SK-N-SH (cell line): ENCODE data around the gene ASMTL. TPM values are rescaled to one million over a fixed set of nuclear protein-coding genes. Genes with fewer than 3 reads are reported as not detected.

Source experiments
- CTCF ChIA-PET: fragments of 300-600, 350-600 bp; formaldehyde crosslinking; extraction: SDS; loops from one replicate; lab custom pipeline; 2021; lab: Yijun Ruan, JAX
- POLR2A ChIA-PET: fragments of 350-600 bp; sonication (Branson Sonifier 250); formaldehyde crosslinking; extraction: SDS; loops from one replicate; lab custom pipeline; 2020; ENCODE audit warnings: antibody characterized with exemption, inconsistent platforms; lab: Yijun Ruan, JAX
- DNase-seq: peaks from one replicate; pipeline ENCODE4 v3.0.0; 2012
- H2AFZ ChIP-seq: fragments of 200-600 bp; sonication (generic); 2 replicates; pipeline ENCODE4 v1.8.1; 2016; ENCODE audit warnings: antibody characterized with exemption, mild to moderate bottlenecking, low read depth
- H3F3A ChIP-seq: fragments of 200-600 bp; sonication (generic); replicated peaks from 2 replicates; pipeline ENCODE3; 2016; ENCODE audit warnings: antibody characterized with exemption, mild to moderate bottlenecking; ENCODE audit not compliant: insufficient read depth
- H3K27ac ChIP-seq, 2 experiments: fragments of 200-500 bp in 1 of 2; fragments of 200-600 bp in 1 of 2; sonication (Bioruptor generic) in 1 of 2; sonication (generic), shearing (Covaris generic) in 1 of 2; 2 replicates each; pipeline versions ENCODE4 v1.5.1 to v1.6.1; 2014 to 2016; ENCODE audit warnings: low read depth in 2 of 2, inconsistent platforms in 1 of 2, low read length in 1 of 2, mild to moderate bottlenecking in 1 of 2, mixed read lengths in 1 of 2
- H3K27me3 ChIP-seq: fragments of 200-600 bp; sonication (generic), shearing (Covaris generic); 2 replicates; pipeline ENCODE4 v1.6.1; 2016; ENCODE audit warnings: mixed run types; ENCODE audit not compliant: insufficient read depth
- H3K36me3 ChIP-seq, 2 experiments: fragments of 200-500 bp in 1 of 2; fragments of 200-600 bp in 1 of 2; sonication (Bioruptor generic) in 1 of 2; sonication (generic) in 1 of 2; replicated peaks in 1 of 2; 2 replicates each; pipeline versions ENCODE3 to v1.5.1; 2014 to 2016; ENCODE audit warnings: low read length in 1 of 2, mild to moderate bottlenecking in 1 of 2; ENCODE audit not compliant: insufficient read depth in 2 of 2, control insufficient read depth in 1 of 2
- H3K4me1 ChIP-seq, 2 experiments: fragments of 200-500 bp in 1 of 2; fragments of 200-600 bp in 1 of 2; sonication (Bioruptor generic) in 1 of 2; sonication (generic), shearing (Covaris generic) in 1 of 2; 2 replicates each; pipeline versions ENCODE4 v1.5.1 to v1.6.1; 2014 to 2016; ENCODE audit warnings: low read depth in 1 of 2, low read length in 1 of 2, mixed run types in 1 of 2; ENCODE audit not compliant: insufficient read depth in 2 of 2, control insufficient read depth in 1 of 2
- H3K4me2 ChIP-seq: fragments of 200-600 bp; sonication (generic), shearing (Covaris generic); 2 replicates; pipeline ENCODE4 v1.6.1; 2017; ENCODE audit warnings: mixed run types
- H3K4me3 ChIP-seq, 2 experiments: fragments of 200-500 bp in 1 of 2; fragments of 200-600 bp in 1 of 2; sonication (Bioruptor generic) in 1 of 2; sonication (generic), shearing (Covaris generic) in 1 of 2; 2 replicates each; pipeline versions ENCODE4 v1.5.1 to v1.8.1; 2014 to 2016; ENCODE audit warnings: low read depth in 2 of 2, inconsistent platforms in 1 of 2, low read length in 1 of 2, mild to moderate bottlenecking in 1 of 2, mixed read lengths in 1 of 2, moderate library complexity in 1 of 2
- H3K79me2 ChIP-seq: fragments of 200-600 bp; sonication (generic); 2 replicates; pipeline ENCODE4 v1.8.1; 2017; ENCODE audit warnings: mild to moderate bottlenecking; ENCODE audit not compliant: insufficient read depth
- H3K9ac ChIP-seq: fragments of 200-600 bp; sonication (generic); 2 replicates; pipeline ENCODE4 v1.6.1; 2017; ENCODE audit warnings: mixed run types
- H3K9me2 ChIP-seq: fragments of 200-600 bp; sonication (generic); 2 replicates; pipeline ENCODE4 v1.6.1; 2017; ENCODE audit warnings: mixed run types
- H3K9me3 ChIP-seq: fragments of 200-600 bp; sonication (generic); 2 replicates; pipeline ENCODE4 v1.6.1; 2017; ENCODE audit warnings: mixed run types, mild to moderate bottlenecking, moderate library complexity
- H4K20me1 ChIP-seq: fragments of 200-600 bp; sonication (generic); 2 replicates; pipeline ENCODE4 v1.6.1; 2017; ENCODE audit warnings: mild to moderate bottlenecking, mixed run types; ENCODE audit not compliant: insufficient read depth
- EP300 ChIP-seq, 2 experiments: IDR thresholded peaks; 2 replicates each; pipeline versions ENCODE4 v1.4.0 to v1.6.1; 2012; ENCODE audit warnings: borderline replicate concordance in 1 of 2, low read depth in 1 of 2, low read length in 1 of 2
- FOXM1 ChIP-seq: IDR thresholded peaks from 2 replicates; pipeline ENCODE4 v1.4.0; 2012; ENCODE audit warnings: low read depth, mild to moderate bottlenecking
- GABPA ChIP-seq: IDR thresholded peaks from 2 replicates; pipeline ENCODE4 v1.4.0; 2012; ENCODE audit warnings: low read depth, mild to moderate bottlenecking
- GATA2 ChIP-seq: sonication (generic); formaldehyde crosslinking; IDR thresholded peaks from 2 replicates; pipeline ENCODE4 v1.5.0; 2020; ENCODE audit warnings: mild to moderate bottlenecking, missing genetic modification reagents
- RCOR1 ChIP-seq: fragments of 150-350 bp; IDR thresholded peaks from 2 replicates; pipeline ENCODE4 v1.6.1; 2017; ENCODE audit warnings: antibody characterized with exemption, low read length
- RFX5 ChIP-seq: IDR thresholded peaks from 2 replicates; pipeline ENCODE4 v1.6.1; 2012; ENCODE audit warnings: mild to moderate bottlenecking, improper control_type of control experiment, low read length
- RXRA ChIP-seq: IDR thresholded peaks from 2 replicates; pipeline ENCODE4 v1.4.0; 2012; ENCODE audit warnings: low read depth, mild to moderate bottlenecking, borderline replicate concordance
- SIN3A ChIP-seq: IDR thresholded peaks from 2 replicates; pipeline ENCODE4 v1.6.1; 2012; ENCODE audit warnings: low read depth, mild to moderate bottlenecking, low read length, moderate library complexity, borderline replicate concordance
- SMC3 ChIP-seq: IDR thresholded peaks from 2 replicates; pipeline ENCODE4 v1.6.1; 2012; ENCODE audit warnings: low read depth, low read length, improper control_type of control experiment
- TEAD4 ChIP-seq: IDR thresholded peaks from 2 replicates; pipeline ENCODE4 v1.4.0; 2012; ENCODE audit warnings: mild to moderate bottlenecking, borderline replicate concordance; ENCODE audit not compliant: insufficient read depth
- WGBS: methylation state at CpG from one replicate; pipeline ENCODE4 v1.1.6; 2017; ENCODE audit warnings: low lambda C conversion rate; 5-methylcytosine and 5-hydroxymethylcytosine counted together
- polyA plus RNA-seq, 3 experiments: library from polyadenylated mRNA; depleted of rRNA; stranded (reverse); fragments of >200 nt; gene quantifications; 2 replicates each; pipeline ENCODE4 v1.2.3, GENCODE V29; 2012
- TF ChIP-seq, protein P1 (sequence below): fragments of 150-350 bp; IDR thresholded peaks from 2 replicates; pipeline ENCODE4 v1.6.1; 2016; ENCODE audit warnings: mild to moderate bottlenecking, low read depth, low read length
- TF ChIP-seq, protein P2 (sequence below): fragments of 150-350 bp; IDR thresholded peaks from 2 replicates; pipeline ENCODE4 v1.6.1; 2017; ENCODE audit warnings: antibody characterized with exemption, low read length, low read depth, borderline replicate concordance
- TF ChIP-seq, protein P3 (sequence below): IDR thresholded peaks from 2 replicates; pipeline ENCODE4; 2012

Gene ASMTL
- polyA plus RNA-seq, 1 of the 3 experiments (the other 2 are of a cell fraction): 37.7 TPM

DNA sequence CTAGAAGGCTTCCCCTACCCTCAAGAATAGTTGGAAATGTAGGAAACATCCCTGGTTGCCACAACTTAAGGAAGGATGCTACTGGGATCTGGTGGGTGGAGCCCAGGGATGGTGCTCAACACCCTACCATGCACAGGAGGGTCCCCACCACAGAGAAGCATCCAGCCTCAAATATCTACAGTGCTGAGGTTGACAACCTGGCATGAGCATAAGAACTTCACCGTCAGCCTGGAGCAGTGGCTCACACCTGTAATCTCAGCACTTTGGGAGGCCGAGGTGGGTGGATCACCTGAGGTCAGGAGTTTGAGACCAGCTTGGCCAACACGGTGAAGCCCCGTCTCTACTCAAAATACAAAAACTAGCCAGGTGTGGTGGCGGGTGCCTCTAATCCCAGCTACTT lies 24.0 kb upstream of the ASMTL start:
- CTCF ChIA-PET: no interaction called here
- Histone ChIP-seq H3K36me3 (no peaks in the 10 kb centered on the region), H3K27ac (no peak overlapping the region), H3K9ac (no peak overlapping the region), H3K27me3 (0 out of 2 replicates have a peak, but pooled peaks cover 4% of the 10 kb centered on the region), H2AFZ (no peak overlapping the region), H3K79me2 (no peaks in the 10 kb centered on the region), H3K9me3 (no peaks in the 10 kb centered on the region), H3K4me2 (no peak overlapping the region), H4K20me1 (no peaks in the 10 kb centered on the region), H3K4me3 (no peak overlapping the region), H3K4me1 (no peaks in the 10 kb centered on the region), H3K9me2 (no peaks in the 10 kb centered on the region), H3F3A (no peaks in the 10 kb centered on the region)
- POLR2A ChIA-PET: no interaction called here
- 46% methylated on average over 5 of the region's 5 CpGs for WGBS
- DNase-seq: no peak
- TF ChIP-seq FOXM1 (no peak), TEAD4 (no peak), RFX5 (no peak)
- TF ChIP-seq, protein P1, sequence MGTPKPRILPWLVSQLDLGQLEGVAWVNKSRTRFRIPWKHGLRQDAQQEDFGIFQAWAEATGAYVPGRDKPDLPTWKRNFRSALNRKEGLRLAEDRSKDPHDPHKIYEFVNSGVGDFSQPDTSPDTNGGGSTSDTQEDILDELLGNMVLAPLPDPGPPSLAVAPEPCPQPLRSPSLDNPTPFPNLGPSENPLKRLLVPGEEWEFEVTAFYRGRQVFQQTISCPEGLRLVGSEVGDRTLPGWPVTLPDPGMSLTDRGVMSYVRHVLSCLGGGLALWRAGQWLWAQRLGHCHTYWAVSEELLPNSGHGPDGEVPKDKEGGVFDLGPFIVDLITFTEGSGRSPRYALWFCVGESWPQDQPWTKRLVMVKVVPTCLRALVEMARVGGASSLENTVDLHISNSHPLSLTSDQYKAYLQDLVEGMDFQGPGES: no peak

DNA sequence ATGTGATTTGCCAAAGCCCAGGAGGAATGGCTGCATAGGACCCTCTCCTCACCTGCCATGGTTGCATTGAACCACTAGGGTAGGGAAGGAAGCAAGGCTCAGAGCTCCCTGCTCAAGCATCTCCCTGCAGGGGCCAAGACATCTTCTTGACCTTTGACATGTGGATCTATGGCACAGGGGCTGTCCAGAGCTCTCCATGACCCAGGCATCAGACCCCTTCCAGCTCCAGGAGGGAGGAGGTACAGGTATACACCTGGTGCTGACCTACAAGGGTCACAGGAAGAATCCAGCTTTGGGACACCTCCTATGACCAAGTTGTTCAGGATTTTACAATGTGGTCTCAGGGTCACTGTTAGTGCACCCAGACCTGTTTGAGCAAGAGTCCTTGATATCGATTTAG lies 23.2 kb upstream of the ASMTL start:
- Histone ChIP-seq H3K27me3 (peaks cover 12% of the 10 kb centered on the region; the same call in 1 of the 2 replicates), H4K20me1 (no peaks in the 10 kb centered on the region), H3K79me2 (no peaks in the 10 kb centered on the region), H3K9me2 (no peaks in the 10 kb centered on the region), H3K4me2 (no peak overlapping the region), H2AFZ (no peak overlapping the region), H3K4me1 (no peaks in the 10 kb centered on the region), H3K27ac (no peak overlapping the region), H3K9ac (no peak overlapping the region), H3K36me3 (no peaks in the 10 kb centered on the region), H3F3A (no peaks in the 10 kb centered on the region), H3K4me3 (no peak overlapping the region), H3K9me3 (no peaks in the 10 kb centered on the region)
- POLR2A ChIA-PET: no interaction called here
- CTCF ChIA-PET: no interaction called here
- 50% methylated on average over 1 of the region's 1 CpG for WGBS
- TF ChIP-seq EP300 (IDR thresholded peaks at IDR 0.05; ENCODE audit: borderline replicate concordance in 1 of 2, low read depth in 1 of 2, low read length in 1 of 2) (no peak), RXRA (no peak), GABPA (no peak), RCOR1 (no peak), SIN3A (no peak), SMC3 (no peak), GATA2 (no peak)
- TF ChIP-seq, protein P1: no peak
- TF ChIP-seq, protein P2, sequence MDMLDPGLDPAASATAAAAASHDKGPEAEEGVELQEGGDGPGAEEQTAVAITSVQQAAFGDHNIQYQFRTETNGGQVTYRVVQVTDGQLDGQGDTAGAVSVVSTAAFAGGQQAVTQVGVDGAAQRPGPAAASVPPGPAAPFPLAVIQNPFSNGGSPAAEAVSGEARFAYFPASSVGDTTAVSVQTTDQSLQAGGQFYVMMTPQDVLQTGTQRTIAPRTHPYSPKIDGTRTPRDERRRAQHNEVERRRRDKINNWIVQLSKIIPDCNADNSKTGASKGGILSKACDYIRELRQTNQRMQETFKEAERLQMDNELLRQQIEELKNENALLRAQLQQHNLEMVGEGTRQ: no peak
- TF ChIP-seq, protein P3, sequence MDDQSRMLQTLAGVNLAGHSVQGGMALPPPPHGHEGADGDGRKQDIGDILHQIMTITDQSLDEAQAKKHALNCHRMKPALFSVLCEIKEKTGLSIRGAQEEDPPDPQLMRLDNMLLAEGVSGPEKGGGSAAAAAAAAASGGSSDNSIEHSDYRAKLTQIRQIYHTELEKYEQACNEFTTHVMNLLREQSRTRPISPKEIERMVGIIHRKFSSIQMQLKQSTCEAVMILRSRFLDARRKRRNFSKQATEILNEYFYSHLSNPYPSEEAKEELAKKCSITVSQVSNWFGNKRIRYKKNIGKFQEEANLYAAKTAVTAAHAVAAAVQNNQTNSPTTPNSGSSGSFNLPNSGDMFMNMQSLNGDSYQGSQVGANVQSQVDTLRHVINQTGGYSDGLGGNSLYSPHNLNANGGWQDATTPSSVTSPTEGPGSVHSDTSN: no peak
- no peak for DNase-seq
